NK-92 treated with Interleukin-12 subunit alpha and Interleukin-12 subunit beta, amount 100 ng/mL, for 24 hours (cell line): ENCODE measurements around the gene LACTBL1.

ENCODE experiments used
- DNase-seq: peaks from one replicate; lab custom pipeline; 2025; lab: John Stamatoyannopoulos, UW

Gene LACTBL1

DNA sequence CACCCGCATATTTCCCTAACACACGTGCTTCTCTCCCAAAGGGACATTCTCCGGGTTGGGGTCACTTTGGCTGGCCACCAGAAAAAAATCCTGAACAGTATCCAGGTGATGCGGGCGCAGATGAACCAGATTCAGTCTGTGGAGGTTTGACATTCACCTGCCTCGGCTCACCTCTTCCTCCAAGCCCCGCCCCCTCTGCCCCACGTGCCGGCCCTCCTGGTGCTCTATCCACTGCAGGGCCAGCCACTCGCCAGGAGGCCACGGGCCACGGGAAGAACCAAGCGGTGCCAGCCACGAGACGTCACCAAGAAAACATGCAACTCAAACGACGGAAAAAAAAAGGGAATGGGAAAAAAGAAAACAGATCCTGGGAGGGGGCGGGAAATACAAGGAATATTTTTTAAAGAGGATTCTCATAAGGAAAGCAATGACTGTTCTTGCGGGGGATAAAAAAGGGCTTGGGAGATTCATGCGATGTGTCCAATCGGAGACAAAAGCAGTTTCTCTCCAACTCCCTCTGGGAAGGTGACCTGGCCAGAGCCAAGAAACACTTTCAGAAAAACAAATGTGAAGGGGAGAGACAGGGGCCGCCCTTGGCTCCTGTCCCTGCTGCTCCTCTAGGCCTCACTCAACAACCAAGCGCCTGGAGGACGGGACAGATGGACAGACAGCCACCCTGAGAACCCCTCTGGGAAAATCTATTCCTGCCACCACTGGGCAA, 59.1 kb downstream of the LACTBL1 start:
- DNase-seq = no peak

- no peak for DNase-seq
Measured at GRCh38 chr1:22912311-22912710, 60.4 kb downstream of the LACTBL1 start.

GRCh38 chr1:22910986-22911651, 61.5 kb downstream of the LACTBL1 start:
- no peak for DNase-seq

- no peak for DNase-seq
Measured at GRCh38 chr1:22910286-22910685, 62.4 kb downstream of the LACTBL1 start.

DNA sequence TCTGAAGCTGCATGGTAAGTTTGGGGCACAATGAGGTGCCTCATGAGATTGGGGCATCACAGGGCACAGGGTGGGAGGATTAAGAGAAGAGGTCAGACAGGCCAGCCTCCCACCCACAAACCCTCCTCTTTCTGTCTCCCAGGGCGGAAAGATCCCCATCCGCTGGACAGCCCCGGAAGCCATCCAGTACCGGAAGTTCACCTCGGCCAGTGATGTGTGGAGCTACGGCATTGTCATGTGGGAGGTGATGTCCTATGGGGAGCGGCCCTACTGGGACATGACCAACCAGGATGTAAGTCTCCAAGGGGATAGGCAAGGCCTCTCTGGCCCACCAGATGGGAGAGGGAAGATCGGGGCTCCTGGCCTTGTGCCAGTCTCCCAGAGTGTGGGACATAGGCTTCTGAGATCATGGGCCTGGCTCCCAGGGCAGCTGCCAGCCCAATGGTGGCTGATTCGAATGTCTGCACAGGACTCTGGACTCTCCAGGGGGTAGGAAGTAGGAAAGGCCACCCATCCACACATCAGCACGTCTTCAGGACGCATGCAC, 63.7 kb downstream of the LACTBL1 start:
- DNase-seq = no peak

DNA sequence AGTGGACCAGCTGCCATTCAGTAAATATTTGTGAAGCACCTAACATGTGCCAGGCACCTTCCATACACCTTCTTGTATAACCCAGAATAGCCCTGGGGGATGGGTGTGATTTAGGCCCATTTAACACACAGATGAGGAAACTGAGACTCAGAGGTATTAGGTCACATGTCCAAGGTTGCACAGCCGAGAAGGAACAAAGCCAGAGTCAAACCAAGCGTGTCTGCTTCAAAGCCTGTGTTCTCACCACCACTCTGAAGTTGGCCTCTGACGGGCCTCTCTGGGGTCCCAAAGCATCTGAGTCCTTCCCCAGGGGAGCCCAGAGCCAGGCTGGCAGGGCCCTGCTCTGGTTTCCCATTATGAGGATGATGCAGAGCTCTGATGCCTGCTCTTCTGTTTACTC, 65.1 kb downstream of the LACTBL1 start:
- DNase-seq = no peak

- no peak for DNase-seq
Measured at GRCh38 chr1:22906968-22907367, 65.7 kb downstream of the LACTBL1 start.

DNA sequence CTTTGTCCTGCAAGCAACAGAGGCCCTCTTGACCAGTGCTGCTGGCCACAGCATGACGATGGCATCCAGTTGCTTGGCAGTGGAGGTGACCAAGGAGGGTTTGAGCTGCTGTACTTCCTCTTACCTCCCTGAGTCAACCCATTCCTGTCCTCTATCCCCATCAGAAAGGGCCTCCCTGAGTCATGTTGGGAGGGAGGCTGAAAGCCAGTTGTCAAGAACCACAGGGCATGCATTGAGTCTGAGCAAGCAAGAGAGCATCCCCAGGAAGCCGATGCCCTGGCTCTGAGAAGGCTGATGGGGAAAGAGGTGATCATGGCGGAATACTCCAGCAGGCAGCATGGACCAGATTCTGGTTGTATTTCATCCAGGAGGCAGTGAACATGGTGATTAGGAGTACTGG, 69.6 kb downstream of the LACTBL1 start:
- no peak for DNase-seq
